ENCODE results near the gene NBDY. TPM values are rescaled to one million over a fixed set of nuclear protein-coding genes. Genes with fewer than 3 reads are reported as not detected.

NBDY gene
- total RNA-seq, 2 experiments from 2014 or later = 5.4 to 32.9 TPM

- Histone ChIP-seq H3K79me2 (ENCODE audit: insufficient read depth, low read depth, low read length) (no peaks in the 10 kb centered on the region), H3K9me3 (ENCODE audit: low read length) (no peaks in the 10 kb centered on the region), H3K36me3 (ENCODE audit: insufficient read depth, low read length) (0 out of 2 replicates have a peak, but pooled peaks cover under 1% of the 10 kb centered on the region), H3K4me3 (ENCODE audit: low read depth, low read length, poor library complexity, severe bottlenecking) (no peak overlapping the region), H2AFZ (ENCODE audit: low read length) (no peak overlapping the region), H3K27ac (ENCODE audit: low read depth, low read length, poor library complexity, severe bottlenecking) (no peak overlapping the region), H3K4me1 (ENCODE audit: insufficient read depth, low read length, poor library complexity, severe bottlenecking) (peaks cover 17% of the 10 kb centered on the region), H3K9me2 (ENCODE audit: insufficient read depth, low read length) (no peaks in the 10 kb centered on the region), H4K20me1 (ENCODE audit: insufficient read depth, low read length) (no peaks in the 10 kb centered on the region), H3K4me2 (ENCODE audit: low read length) (no peak overlapping the region)
- CTCF ChIA-PET (ENCODE audit: unreplicated experiment) = no interaction called here
- TF ChIP-seq EZH2phosphoT487 (IDR thresholded peaks at IDR 0.05; ENCODE audit: borderline replicate concordance, low read depth, low read length) (no peak), CTCF (conservative IDR thresholded peaks at IDR 0.05; ENCODE audit: low read length) (no peak)
- intact Hi-C loops (cut with micrococcal nuclease; ENCODE audit: unreplicated experiment) = no loop called here
- BruUV-seq (replicated peaks) = no TSS peak
- POLR2A ChIA-PET = no interaction called here
- DNase-seq (ENCODE audit: low spot score) = no peak
These were observed 64.7 kb downstream of the NBDY start for GRCh38 chrX:56793521-56794320.

GRCh38 chrX:56794404-56795230 is 65.6 kb downstream of the NBDY start:
- TF ChIP-seq EZH2phosphoT487 (IDR thresholded peaks at IDR 0.05; ENCODE audit: borderline replicate concordance, low read depth, low read length) (no peak), CTCF (conservative IDR thresholded peaks at IDR 0.05; ENCODE audit: low read length) (no peak)
- Histone ChIP-seq H3K79me2 (ENCODE audit: insufficient read depth, low read depth, low read length) (no peaks in the 10 kb centered on the region), H3K9me3 (ENCODE audit: low read length) (no peaks in the 10 kb centered on the region), H4K20me1 (ENCODE audit: insufficient read depth, low read length) (no peaks in the 10 kb centered on the region), H3K4me2 (ENCODE audit: low read length) (no peak overlapping the region), H3K4me1 (ENCODE audit: insufficient read depth, low read length, poor library complexity, severe bottlenecking) (peaks cover 17% of the 10 kb centered on the region), H2AFZ (ENCODE audit: low read length) (no peak overlapping the region), H3K4me3 (ENCODE audit: low read depth, low read length, poor library complexity, severe bottlenecking) (no peak overlapping the region), H3K36me3 (ENCODE audit: insufficient read depth, low read length) (0 out of 2 replicates have a peak, but pooled peaks cover 5% of the 10 kb centered on the region), H3K27ac (ENCODE audit: low read depth, low read length, poor library complexity, severe bottlenecking) (no peak overlapping the region), H3K9me2 (ENCODE audit: insufficient read depth, low read length) (no peaks in the 10 kb centered on the region)
- CTCF ChIA-PET (ENCODE audit: unreplicated experiment) = no interaction called here
- BruUV-seq (replicated peaks) = no TSS peak
- no peak for DNase-seq (ENCODE audit: low spot score)
- intact Hi-C loops (cut with micrococcal nuclease; ENCODE audit: unreplicated experiment) = no loop called here
- POLR2A ChIA-PET = no interaction called here
